HG02970 (cell line): ENCODE results near the gene ABLIM2.
A peak's percentile ranks its signal among the peaks of the same experiment; 100 is the strongest.

Experiments used
- ATAC-seq: cut with Tn5 transposase; IDR thresholded peaks from one replicate; pipeline ENCODE4 v1.9.1; 2021; ENCODE audit warnings: mild to moderate bottlenecking, moderate library complexity, moderate number of reproducible peaks; ENCODE audit not compliant: unreplicated experiment, low FRiP score

ABLIM2 gene

DNA sequence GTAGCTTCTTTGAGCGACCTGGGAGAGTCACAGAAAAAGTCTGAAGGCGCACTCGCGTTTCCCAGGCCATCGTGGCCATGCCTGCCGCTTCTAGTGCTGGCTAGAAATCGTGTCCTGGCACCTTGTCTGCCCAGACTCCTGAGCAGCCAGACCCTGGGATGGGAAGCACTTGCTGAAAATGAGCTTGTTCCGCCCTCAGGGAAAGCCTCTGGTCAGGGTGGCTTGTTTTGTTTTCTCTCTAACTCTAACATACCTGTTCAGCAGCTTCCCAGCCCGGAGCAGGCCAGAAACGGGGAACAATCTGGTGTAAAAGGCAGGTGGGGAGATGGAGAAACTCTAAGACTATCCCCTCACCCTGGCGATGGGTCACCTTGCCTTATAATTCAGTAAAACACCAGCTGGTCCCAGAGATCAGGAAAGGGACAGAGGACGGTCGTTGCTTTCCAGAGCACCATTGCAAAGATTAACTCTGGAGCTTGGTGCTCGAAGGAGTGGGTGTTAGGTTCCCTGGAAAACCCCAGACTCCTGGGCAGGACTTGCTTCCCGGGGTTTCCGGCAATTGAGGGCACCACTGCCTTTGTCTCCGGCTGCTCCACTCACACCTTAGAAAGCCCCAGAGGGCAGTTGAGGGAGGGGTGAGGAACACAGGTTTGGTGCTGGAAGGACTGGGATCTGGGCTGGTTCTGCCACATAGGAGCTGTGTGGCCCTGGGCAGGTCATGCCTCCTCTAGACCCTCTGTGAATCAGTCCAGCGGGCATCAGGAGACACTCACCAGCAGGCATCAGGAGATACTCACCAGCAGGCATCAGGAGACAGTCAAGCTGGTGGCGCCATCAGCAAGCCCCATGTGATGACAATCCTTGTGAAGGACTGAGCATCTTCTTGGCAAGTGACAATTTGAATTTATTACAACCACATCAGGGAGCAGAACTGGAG lies 36.0 kb upstream of the ABLIM2 start:
- no peak for ATAC-seq

DNA sequence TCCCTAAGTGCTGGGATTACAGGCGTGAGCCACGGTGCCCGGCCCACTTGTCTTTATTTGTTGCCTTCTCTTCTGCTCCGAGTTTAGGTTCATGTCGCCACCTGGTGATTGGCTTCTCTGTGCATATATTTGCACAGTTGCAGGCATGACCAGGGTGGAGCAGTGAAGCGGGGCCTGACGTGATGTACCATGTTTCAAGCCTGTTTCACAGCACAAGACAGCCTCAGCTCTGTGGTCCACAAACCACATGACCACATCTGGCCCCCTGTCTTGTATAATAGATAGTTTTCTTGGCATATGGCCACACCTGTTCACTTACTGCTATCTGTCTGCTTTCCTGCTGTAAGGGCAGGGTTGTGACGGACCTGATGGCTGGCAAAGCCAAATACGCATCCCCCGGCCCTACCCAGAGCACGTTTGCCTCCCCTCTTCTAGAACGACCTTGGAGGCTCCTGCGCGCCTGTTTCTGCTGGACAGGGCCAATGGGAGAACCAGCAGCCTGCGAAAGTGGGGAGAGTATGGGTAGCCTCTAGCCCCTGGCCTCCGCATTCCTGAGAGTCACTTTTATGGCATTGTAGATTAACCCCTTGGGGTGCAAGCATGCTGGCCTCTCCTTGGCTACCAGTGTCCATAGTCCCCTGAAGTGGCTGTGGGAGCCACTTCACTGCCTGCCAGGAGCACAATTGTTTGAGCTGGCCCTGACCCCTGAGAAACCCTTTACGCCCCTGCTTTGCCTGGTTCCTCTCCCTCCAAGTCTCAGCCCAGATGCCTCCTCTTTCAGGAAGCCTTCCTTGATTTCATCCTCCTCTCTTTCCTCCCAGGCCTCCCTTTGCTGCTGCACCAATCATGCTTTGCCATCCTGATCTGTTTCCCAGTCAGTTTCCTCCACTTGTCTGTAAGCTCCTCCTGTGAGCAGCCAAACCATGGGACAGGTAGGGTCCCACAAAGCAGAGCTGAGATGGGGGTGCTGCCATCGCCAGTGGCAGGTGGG lies 34.4 kb upstream of the ABLIM2 start:
- peak; percentile 47 for ATAC-seq

DNA sequence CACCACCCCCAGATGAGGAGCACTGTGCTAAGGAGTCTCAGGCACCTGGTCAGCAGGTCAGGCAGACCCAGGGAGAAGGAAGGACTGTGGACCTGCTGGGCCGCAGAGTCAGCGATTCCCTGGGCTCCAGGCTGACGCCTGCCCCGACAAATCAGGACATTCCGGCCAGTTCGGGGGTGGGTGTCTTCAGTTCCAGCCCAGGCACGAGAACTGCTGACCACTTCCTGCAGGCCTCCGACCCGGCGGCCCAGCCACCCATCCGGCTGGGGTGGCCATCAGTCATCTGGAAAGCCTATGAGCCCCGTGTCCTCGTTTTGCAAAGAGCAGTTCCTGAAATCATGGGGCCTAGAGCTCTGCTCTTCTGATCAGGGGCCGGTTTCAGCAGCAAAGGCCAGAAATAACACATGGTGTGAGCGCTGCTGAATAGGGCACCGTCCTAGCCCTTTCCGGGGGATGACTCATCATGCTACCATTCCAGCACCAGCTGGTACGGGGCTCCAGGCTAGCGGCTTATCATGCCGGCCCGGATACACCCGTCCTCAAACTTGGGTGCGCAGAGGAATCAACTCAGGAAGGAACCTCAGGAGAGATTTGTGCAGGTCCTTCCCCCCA lies 32.6 kb upstream of the ABLIM2 start:
- ATAC-seq = no peak

DNA sequence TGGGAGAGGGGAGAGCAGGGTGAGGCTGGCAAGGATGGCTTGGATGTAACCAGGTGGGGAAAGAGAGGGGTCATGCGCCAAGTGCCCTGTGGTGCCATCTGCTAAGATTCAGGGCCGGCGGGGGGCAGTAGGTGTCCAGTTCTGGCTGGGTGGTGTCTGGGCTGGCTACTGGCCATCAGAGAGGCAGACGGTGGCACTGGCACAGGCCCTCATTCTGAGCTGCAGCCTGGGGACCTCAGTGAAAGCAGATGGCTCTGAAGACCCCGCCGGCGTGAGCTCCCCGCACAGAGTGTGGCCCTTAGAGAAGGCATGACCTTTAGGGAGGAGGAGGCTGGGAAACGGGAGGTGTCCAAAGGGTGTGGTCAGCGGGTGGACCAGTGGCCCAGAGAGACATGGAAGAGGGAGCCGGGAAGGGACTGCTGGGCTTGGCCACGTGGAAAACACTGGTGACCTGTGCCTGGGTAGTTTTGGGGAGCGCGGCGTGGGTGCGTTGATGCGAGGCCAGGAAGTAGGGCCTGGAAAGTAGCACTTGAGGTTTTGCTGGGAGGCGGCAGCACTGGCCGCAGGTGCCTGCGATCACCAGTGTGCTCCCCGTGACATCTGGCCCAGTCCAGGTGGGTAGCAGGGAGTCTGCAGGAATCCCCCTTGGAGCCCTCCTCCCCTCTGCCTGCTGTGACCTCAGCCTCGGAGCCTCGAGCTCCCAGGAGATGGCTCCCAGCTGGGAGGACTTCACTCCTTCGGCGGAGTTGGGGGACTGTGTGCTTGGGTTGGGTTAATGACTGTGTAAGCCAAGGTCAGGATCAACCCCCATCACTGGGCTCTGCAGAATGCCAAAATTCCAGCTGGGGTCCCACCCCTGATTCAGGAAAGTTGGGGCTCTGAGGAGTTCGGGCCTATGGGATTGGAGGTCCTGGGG lies 31.2 kb upstream of the ABLIM2 start:
- ATAC-seq = no peak

DNA sequence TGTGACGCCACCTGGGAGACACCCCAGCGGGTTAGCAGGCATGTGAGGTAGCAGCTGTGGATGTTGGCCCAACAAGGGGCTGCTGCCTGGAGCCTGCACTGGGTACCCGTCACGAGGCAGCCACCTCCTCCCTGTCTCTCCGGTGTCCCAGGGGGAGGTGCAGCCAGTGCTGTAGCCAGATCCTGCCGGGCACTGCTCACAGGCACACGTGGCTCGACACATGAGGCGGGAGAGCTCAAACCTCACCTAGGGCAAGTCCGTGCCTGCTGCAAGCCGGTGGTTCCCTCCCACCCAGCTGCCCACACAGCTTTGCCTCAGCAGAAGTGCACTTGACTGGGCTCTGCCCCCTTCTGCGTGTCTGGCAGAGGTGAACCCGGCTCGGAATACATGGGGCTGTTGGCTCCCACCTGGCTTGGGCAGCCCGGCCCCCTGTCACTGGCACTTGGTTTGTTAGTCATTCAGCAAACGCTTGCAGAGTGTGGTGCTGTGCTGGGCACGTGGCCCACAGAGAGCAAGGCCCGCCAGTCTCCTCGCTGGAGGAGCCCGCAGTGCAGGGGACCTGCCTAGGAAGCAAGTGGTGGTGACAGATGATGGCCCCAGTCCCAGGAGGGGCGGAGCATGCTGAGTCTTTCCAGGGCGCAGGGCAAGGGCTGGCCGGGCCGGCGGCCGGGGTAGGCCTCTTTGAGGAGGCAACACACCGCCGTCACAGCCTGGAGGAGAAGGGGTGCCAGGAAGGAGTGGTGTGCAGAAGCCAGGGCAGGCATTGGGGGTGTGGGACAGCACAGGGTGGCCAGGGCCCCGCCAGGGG lies 30.3 kb upstream of the ABLIM2 start:
- no peak for ATAC-seq

DNA sequence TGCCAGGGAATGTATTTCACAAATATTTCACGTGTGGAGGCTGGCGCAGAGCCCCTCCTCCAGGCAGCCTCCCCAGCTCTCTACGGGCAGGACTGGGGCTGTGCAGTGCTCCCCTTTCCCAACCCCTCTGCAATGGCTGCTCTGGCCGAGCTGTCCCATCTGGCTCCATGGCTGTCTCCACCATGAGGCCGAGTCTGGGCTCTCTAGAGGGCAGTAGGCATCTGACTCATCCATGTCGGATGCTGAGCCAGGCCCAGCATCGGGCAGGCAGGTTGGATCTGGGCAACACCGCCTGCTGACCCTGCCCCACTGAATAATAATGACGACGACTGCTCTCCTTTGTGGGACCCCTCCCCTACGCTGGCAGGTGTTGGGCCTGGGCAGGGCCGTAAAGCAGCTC lies 29.5 kb upstream of the ABLIM2 start:
- ATAC-seq = no peak

DNA sequence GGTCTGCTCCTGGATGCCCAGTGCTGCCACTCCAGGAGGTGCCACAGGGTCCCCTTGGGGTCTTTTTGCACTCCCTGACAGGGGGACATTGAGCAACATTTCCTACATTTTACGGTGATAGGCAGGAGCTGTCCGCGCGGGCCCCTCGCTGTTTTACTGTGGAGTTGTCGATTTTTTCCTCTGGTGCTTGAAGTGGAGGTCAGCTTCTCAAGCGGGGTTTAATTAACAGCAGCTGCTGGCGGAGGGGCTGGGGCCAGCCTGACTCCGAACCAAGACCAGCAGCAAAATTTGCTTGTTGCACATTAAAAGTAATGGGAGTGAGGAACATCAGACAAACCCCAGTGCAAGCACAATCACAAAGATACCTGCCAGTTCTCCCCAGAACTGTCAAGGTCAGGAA lies 27.3 kb upstream of the ABLIM2 start:
- no peak for ATAC-seq

DNA sequence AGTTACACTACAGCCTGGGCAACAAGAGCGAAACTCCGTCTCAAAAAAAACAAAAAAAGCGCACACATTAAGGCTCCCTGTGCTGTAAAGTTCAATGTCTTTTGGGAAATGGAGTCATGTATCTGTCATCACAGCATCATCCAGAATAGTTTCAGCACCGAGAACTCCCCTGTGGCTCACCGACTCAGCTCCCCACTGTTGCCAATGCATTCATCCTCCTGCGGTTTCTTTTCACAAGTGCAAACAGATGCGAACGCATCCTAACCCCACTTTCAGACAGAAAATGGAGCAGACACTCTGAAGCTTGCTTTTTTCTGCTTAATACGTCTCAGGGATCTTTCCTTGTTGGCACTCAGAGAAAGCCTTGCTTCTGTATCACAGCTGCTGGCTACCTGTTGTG lies 26.7 kb upstream of the ABLIM2 start:
- ATAC-seq = no peak

DNA sequence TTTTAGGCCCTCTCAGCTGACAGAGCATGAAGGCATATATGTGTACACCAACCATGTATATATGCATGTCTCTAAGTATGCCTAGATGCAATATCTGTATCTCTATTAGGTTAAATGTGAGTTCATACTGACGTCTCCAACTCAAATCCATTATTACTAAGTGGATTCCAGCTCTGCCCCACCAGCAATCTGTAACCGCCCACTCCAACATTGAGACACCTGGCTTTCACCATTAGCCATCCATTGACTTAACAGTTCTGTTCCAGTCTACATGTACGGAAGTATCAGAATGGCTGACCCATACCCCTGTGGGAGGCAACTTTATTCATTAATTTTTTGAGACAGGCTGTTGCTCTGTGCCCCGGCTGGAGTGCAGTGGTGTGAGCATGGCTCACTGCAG lies 25.4 kb upstream of the ABLIM2 start:
- no peak for ATAC-seq

DNA sequence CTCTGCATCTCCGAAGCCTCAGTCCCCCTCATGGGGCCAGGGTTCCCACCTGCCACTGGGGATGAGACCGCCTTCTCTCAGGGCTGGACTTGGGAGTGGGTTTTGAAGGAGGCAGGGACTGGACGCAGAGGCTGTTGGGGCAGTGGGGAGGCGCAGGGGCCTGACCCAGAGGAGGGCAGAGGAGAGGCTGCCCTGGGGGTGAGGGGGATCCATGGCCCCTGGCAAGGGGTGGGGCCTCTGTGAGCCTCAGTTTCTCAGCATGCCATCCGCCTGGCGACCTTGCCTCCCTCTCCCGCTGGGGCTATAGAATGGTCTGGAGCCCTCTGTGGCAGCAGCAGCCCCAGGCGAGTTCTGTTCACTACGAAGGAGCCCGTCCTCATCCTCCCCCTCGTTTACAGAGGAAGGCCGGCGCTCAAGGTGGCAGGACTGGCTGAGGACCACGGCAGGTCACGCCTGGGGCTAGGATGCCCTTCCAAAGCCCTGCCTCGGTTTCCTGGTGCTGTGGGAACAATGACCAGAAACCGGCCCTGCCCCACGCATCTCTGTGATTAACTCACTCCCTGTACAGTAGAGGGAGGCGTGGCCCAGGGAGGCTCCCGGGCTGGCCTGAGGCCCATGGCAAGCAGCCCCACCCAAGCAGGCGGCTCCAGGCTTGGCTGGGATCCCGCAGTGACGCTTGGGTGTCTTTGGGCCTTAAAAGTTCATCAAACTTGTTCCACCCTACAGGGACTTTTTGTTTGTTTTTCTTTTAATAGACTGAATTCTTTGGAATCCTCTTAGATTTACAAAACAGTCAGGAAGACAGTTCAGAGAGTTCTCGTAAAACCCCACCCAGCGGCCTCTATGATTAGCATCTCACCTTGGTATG lies 24.5 kb upstream of the ABLIM2 start:
- no peak for ATAC-seq

DNA sequence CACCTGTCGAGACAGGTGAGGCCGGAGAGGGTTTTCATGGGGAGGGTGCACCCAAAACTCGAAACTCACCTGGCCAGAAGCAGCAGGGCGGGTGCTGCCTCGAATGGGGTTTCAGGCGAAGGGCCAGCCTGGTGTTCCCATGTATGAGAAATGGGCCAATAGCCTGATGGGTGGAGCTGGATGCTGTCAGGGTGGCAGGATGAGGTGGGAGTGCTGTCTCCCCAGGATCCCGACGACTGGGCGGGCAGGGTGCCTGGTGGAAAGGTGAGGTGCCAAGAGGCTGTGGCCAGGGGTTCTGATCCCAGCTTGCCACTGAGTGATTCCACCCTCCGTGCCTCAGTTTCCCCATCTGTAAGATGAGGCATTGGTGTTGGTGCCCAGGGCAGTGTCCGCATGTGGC lies 23.7 kb upstream of the ABLIM2 start:
- no peak for ATAC-seq

DNA sequence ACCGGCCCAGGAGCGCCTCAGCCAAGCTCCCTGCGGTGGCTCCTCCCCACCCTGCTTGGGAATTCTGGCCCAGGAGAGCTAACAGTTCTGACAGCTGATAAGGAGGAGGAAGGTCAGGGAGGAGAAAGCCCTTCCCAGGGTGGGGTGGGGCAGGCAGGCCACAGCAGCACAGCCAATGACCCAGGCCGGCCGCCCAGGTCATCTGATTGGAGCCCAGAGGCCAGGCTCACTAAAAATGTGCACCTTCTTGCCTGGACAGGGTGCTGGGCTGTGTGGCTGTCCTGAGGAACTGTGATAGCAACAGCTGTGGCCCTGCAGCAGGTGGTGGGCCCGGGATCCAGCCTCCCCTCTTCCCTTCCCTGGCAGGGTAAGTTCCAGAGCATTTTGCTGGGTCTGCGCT lies 23.2 kb upstream of the ABLIM2 start:
- ATAC-seq = no peak

DNA sequence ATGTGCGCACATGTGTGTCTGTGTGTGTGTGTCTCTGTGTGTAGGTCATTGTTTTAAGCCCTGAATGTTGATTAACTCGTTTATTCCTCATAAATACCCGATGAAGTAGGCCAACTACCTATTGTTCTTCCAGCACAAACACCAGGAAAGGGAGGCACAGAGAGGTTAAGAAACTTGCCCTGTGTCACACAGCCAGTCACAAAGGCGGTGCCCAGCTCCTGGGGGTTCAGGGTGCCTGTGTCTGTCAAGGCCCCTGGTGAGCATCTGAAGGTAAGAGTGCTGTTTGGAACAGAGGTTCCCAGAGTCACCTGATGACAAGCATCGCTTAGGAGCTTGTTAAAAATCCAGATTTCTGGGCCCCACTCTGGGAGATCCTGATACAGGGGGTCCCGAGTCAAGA lies 22.5 kb upstream of the ABLIM2 start:
- no peak for ATAC-seq

DNA sequence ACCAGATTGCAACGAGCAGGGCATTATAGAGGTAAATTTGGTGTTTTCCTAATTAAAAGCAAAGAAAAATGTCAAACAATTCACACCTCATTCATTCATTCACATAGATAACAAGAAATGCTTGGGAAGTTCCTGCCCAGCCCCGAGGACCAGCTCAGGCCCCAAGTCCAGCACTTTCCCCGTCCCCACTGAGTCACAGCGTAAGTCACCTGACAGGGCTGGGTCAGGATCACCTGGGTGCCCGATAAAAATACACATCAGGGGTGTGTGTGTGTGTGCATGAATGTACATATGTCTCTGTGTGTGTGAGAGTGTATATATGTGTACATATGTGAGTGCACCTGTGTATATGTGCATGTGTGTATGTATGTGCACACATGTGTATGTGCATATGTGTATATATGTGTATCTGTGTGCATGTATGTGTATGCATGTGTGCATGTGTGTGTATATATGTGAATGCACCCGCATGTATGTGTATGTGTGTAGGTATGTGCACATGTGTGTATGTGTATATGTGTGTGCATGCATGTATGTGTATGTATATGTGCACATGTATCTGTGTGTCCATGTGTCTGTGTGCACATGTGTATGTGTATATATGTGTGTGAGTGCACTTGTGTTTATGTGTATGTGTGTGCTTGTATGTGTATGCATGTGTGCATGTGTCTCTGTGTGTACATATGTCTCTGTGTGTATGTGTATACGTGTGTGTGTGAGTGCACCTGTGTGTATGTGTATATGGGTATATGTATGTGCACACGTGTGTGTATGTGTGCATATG lies 21.9 kb upstream of the ABLIM2 start:
- no peak for ATAC-seq

DNA sequence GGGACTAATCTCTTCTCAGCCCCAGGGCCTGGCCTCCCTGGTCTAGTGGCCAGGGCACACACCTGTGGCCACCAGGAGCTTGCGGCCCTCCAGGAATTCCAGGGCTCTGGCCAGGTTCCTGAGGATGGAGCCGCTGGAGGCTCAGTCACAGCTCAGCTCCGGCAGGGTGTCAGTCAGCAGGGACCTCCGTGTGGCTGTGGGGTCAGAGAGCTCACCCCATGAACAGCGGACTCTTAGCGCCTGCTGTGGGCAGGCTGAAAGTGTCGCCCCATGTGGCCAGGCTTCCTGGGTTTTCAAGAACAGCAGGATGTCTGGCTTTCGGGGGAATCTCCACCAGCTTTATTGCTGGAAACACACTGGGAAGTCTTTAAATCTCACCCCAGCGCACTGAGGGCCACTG lies 21.2 kb upstream of the ABLIM2 start:
- no peak for ATAC-seq

DNA sequence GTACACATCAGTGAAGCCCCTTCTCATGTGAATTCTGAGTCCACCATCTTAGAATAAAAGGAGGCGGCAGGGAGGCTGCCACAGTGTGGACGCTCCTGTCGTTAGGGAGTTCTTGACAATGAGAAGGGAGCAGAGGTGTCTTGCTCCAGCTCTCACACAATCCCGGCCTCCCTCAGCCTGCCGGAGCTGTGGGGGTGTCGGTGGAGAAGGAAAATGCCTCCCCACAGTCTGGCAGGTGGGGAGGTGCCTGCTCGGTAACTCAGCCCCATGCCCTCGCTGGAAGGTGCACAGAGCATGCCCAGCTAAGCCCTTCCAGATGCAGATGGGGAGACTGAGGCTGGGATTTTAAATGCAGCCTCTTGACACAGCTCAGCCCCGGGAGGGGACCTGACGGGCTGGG lies 20.5 kb upstream of the ABLIM2 start:
- no peak for ATAC-seq

DNA sequence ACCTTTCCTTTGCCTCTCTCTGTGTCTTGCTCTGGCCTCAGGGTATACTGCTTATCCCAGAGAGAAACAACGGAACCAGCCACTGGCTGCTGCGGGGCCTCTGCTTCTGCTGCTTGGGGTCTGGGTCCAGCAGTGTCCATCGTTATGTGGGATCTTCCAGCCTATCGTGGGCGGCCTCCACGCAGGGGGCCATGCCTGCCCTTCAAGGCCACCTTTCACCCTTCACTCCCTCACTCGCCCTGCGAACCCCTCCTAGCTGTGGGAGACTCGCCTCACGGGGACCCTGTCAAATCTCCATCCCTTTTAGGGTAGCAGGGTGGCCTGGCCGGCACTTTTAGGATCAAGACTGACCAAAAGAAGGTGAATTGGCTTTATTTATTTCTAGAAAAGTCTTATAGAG lies 19.3 kb upstream of the ABLIM2 start:
- no peak for ATAC-seq
